NCI-H2171 treated with DMSO at 0.1 percent for 48 hours (cell line): ENCODE results near the gene CAPN11.
"Not testable (repeated sequence)": the region's sequence is repeated elsewhere in the genome, so short reads cannot be mapped to it uniquely, and the experiment has no call there.

Experiments used
- DNase-seq: peaks from one replicate; lab custom pipeline; 2025; lab: John Stamatoyannopoulos, UW

The CAPN11 gene

DNA sequence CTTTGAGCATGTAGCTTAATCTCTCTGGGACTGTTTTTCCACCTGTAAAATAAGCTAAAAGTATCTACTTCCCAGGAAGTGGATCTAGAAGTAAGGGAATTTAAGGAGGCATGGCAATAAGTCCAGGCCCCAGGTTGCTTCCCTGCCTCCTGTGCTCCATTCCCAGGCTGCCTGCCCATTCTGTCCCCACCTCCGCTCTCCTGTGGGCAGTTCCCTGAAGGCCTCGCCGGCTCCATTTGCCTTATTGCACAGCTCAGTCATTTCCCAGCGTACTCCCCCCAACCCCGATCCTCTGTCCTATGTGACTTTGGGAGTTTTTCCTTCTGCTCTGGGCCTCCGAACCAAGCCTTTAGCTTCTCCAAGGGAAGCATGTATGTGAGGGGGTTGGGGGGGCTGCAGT is 69.4 kb downstream of the CAPN11 start:
- DNase-seq: no peak

DNA sequence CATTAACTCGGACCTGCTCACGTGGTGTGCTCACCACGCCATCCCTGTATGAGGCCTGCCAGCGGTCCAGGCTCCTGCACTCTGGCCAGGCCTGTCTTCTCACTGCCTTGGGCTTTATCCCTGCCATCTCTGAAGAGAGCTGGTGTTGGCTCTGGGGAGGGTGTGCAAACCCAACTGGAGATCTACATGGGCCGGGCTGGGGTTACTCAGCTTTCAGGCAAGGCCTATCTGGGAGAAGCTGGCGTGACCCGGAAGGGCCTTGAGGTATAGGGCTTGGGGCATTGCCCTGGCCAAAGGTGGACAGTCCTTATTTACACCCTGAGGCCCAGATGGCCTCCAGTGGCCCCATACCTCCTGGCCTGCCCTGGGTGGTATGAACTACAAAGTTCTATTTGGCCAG is 69.8 kb downstream of the CAPN11 start:
- DNase-seq: no peak

- no peak for DNase-seq
These were observed 70.2 kb downstream of the CAPN11 start for GRCh38 chr6:44228836-44229235.

- no peak for DNase-seq
These were observed 70.9 kb downstream of the CAPN11 start for GRCh38 chr6:44229376-44230033.

DNA sequence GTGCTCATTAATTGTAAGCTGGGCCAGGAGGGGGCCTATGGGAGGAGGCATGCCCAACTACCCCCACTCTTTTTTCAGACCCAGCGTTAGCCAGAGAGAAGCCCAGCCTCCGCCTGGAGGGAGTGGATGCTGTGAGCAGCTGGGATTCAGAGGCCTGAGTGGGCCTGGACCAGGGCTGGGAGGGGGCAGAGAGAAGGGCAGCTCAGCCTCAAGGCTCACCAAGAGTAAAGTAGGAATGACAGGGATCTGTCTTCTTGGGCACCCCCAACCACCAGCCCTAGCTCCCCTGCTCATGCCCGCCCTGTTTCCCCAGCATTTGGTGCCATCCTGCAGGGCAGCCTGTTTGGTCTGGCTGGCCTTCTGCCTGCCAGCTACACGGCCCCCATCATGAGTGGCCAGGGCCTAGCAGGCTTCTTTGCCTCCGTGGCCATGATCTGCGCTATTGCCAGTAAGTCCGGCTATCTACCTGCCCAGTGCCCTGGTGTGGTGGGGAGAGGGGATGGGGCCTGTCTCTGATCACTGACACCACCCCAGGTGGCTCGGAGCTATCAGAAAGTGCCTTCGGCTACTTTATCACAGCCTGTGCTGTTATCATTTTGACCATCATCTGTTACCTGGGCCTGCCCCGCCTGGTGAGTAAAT is 71.5 kb downstream of the CAPN11 start:
- no peak for DNase-seq

GRCh38 chr6:44231426-44231825 is 72.8 kb downstream of the CAPN11 start:
- not testable (repeated sequence) for DNase-seq

- no peak for DNase-seq
These were observed 74.3 kb downstream of the CAPN11 start for GRCh38 chr6:44232676-44233566.

DNA sequence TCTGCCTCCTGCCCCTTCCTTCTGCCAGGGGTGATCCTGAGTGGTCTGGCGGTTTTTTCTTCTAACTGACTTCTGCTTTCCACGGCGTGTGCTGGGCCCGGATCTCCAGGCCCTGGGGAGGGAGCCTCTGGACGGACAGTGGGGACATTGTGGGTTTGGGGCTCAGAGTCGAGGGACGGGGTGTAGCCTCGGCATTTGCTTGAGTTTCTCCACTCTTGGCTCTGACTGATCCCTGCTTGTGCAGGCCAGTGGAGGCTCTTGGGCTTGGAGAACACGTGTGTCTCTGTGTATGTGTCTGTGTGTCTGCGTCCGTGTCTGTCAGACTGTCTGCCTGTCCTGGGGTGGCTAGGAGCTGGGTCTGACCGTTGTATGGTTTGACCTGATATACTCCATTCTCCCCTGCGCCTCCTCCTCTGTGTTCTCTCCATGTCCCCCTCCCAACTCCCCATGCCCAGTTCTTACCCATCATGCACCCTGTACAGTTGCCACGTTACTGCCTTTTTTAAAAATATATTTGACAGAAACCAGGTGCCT is 75.0 kb downstream of the CAPN11 start:
- DNase-seq: no peak
